ENCODE results near the gene RNF26.

- TF ChIP-seq POLR2A (IDR thresholded peaks at IDR 0.05; ENCODE audit: borderline replicate concordance, extremely low read depth, insufficient read depth, insufficient read length): no peak
- TF ChIP-seq, protein P1, sequence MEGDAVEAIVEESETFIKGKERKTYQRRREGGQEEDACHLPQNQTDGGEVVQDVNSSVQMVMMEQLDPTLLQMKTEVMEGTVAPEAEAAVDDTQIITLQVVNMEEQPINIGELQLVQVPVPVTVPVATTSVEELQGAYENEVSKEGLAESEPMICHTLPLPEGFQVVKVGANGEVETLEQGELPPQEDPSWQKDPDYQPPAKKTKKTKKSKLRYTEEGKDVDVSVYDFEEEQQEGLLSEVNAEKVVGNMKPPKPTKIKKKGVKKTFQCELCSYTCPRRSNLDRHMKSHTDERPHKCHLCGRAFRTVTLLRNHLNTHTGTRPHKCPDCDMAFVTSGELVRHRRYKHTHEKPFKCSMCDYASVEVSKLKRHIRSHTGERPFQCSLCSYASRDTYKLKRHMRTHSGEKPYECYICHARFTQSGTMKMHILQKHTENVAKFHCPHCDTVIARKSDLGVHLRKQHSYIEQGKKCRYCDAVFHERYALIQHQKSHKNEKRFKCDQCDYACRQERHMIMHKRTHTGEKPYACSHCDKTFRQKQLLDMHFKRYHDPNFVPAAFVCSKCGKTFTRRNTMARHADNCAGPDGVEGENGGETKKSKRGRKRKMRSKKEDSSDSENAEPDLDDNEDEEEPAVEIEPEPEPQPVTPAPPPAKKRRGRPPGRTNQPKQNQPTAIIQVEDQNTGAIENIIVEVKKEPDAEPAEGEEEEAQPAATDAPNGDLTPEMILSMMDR (IDR thresholded peaks at IDR 0.05 in 2 of 3, conservative IDR thresholded peaks at IDR 0.05 in 1 of 3; ENCODE audit: borderline replicate concordance in 1 of 3, insufficient read depth in 1 of 3, low read depth in 2 of 3, low read length in 2 of 3): no peak
Measured at GRCh38 chr11:119309411-119309810, 24.9 kb upstream of the RNF26 start.

Measured in HCT116 (cell line).